Measurements from ENCODE around the gene KHK.

The KHK gene

DNA sequence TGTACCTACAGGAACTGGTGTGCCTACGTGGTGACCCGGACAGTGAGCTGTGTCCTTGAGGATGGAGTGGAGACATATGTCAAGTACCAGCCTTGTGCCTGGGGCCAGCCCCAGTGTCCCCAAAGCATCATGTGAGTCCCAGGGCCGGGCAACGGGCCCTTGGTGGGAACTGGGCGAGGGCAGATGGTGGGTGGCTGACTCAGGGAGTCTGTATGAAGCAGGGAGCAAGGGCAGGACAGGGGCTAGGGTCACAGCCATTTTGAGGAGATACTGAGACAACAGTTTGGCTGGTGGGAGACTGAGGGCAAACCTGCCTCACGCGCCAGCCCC is 6.5 kb upstream of the KHK start:
- Histone ChIP-seq H3K9me3 (ENCODE audit: control insufficient read depth, insufficient read depth, low read length) (no peaks in the 10 kb centered on the region), H4K20me1 (ENCODE audit: control insufficient read depth, insufficient read depth, low read depth, low read length) (no peaks in the 10 kb centered on the region), H3K4me1 (ENCODE audit: control insufficient read depth, low read length) (peaks cover 54% of the 10 kb centered on the region), H3K27ac (ENCODE audit: low read depth, low read length) (no peak overlapping the region), H3K27me3 (ENCODE audit: control insufficient read depth, low read length) (no peaks in the 10 kb centered on the region), H3K9me2 (replicated peaks; ENCODE audit: control insufficient read depth, low read length) (no peaks in the 10 kb centered on the region), H3K79me2 (ENCODE audit: control insufficient read depth, low read length) (no peaks in the 10 kb centered on the region), H3F3A (ENCODE audit: control insufficient read depth, insufficient read depth) (peaks cover 8% of the 10 kb centered on the region), H3K4me3 (ENCODE audit: low read length) (no peak overlapping the region), H3K36me3 (ENCODE audit: control insufficient read depth, low read length) (no peaks in the 10 kb centered on the region), H3K4me2 (ENCODE audit: low read length) (no peak overlapping the region)
- TF ChIP-seq EZH2phosphoT487 (IDR thresholded peaks at IDR 0.05; ENCODE audit: borderline replicate concordance, low read length): no peak

DNA sequence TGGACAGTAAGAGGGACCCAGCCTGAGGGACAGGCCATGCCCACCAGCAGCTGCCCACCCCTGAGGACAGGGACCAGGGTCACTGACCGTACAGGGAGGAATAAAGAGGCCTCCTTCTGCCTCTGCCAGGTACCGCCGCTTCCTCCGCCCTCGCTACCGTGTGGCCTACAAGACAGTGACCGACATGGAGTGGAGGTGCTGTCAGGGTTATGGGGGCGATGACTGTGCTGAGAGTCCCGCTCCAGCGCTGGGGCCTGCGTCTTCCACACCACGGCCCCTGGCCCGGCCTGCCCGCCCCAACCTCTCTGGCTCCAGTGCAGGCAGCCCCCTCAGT is 6.0 kb upstream of the KHK start:
- Histone ChIP-seq H3K4me2 (ENCODE audit: low read length) (peak overlapping the region; percentile 93), H3K9me3 (ENCODE audit: control insufficient read depth, insufficient read depth, low read length) (no peaks in the 10 kb centered on the region), H3F3A (ENCODE audit: control insufficient read depth, insufficient read depth) (peaks cover 8% of the 10 kb centered on the region), H3K27ac (ENCODE audit: low read depth, low read length) (no peak overlapping the region), H3K36me3 (ENCODE audit: control insufficient read depth, low read length) (no peaks in the 10 kb centered on the region), H3K9me2 (replicated peaks; ENCODE audit: control insufficient read depth, low read length) (no peaks in the 10 kb centered on the region), H3K79me2 (ENCODE audit: control insufficient read depth, low read length) (no peaks in the 10 kb centered on the region), H3K4me1 (ENCODE audit: control insufficient read depth, low read length) (peaks cover 53% of the 10 kb centered on the region), H3K27me3 (ENCODE audit: control insufficient read depth, low read length) (no peaks in the 10 kb centered on the region), H4K20me1 (ENCODE audit: control insufficient read depth, insufficient read depth, low read depth, low read length) (no peaks in the 10 kb centered on the region), H3K4me3 (ENCODE audit: low read length) (peak overlapping the region; percentile 15; the same call in 1 of the 2 replicates)
- TF ChIP-seq EZH2phosphoT487 (IDR thresholded peaks at IDR 0.05; ENCODE audit: borderline replicate concordance, low read length): no peak
- TF ChIP-seq, protein P1, sequence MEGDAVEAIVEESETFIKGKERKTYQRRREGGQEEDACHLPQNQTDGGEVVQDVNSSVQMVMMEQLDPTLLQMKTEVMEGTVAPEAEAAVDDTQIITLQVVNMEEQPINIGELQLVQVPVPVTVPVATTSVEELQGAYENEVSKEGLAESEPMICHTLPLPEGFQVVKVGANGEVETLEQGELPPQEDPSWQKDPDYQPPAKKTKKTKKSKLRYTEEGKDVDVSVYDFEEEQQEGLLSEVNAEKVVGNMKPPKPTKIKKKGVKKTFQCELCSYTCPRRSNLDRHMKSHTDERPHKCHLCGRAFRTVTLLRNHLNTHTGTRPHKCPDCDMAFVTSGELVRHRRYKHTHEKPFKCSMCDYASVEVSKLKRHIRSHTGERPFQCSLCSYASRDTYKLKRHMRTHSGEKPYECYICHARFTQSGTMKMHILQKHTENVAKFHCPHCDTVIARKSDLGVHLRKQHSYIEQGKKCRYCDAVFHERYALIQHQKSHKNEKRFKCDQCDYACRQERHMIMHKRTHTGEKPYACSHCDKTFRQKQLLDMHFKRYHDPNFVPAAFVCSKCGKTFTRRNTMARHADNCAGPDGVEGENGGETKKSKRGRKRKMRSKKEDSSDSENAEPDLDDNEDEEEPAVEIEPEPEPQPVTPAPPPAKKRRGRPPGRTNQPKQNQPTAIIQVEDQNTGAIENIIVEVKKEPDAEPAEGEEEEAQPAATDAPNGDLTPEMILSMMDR (IDR thresholded peaks at IDR 0.05; ENCODE audit: low read depth, low read length, poor library complexity, severe bottlenecking): no peak

DNA sequence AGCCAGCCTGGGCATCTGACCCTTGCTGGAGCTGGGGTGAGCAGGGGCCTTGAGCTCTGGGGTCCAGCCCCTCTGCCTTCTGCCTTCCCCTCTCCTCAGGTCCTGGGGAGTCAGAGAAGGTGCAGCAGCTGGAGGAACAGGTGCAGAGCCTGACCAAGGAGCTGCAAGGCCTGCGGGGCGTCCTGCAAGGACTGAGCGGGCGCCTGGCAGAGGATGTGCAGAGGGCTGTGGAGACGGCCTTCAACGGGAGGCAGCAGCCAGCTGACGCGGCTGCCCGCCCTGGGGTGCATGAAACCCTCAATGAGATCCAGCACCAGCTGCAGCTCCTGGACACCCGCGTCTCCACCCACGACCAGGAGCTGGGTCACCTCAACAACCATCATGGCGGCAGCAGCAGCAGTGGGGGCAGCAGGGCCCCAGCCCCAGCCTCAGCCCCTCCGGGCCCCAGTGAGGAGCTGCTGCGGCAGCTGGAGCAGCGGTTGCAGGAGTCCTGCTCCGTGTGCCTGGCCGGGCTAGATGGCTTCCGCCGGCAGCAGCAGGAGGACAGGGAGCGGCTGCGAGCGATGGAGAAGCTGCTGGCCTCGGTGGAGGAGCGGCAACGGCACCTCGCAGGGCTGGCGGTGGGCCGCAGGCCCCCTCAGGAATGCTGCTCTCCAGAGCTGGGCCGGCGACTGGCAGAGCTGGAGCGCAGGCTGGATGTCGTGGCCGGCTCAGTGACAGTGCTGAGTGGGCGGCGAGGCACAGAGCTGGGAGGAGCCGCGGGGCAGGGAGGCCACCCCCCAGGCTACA is 4.4 kb upstream of the KHK start:
- H3K27ac ChIP-seq (ENCODE audit: low read depth, low read length): peak overlapping the region; percentile 76

More for the DNA sequence above, 4.4 kb upstream of the KHK start:
- Histone ChIP-seq H3F3A (ENCODE audit: control insufficient read depth, insufficient read depth) (no peaks in the 10 kb centered on the region; the same call in 1 of the 2 replicates), H3K4me3 (ENCODE audit: low read length) (peak overlapping the region; percentile 70), H3K79me2 (ENCODE audit: control insufficient read depth, low read length) (no peaks in the 10 kb centered on the region), H3K9me2 (replicated peaks; ENCODE audit: control insufficient read depth, low read length) (no peaks in the 10 kb centered on the region), H3K4me2 (ENCODE audit: low read length) (peak overlapping the region; percentile 93), H4K20me1 (ENCODE audit: control insufficient read depth, insufficient read depth, low read depth, low read length) (no peaks in the 10 kb centered on the region), H3K4me1 (ENCODE audit: control insufficient read depth, low read length) (peaks cover 50% of the 10 kb centered on the region), H3K36me3 (ENCODE audit: control insufficient read depth, low read length) (no peaks in the 10 kb centered on the region), H3K27me3 (ENCODE audit: control insufficient read depth, low read length) (no peaks in the 10 kb centered on the region), H3K9me3 (ENCODE audit: control insufficient read depth, insufficient read depth, low read length) (no peaks in the 10 kb centered on the region)
- no peak for TF ChIP-seq EZH2phosphoT487 (IDR thresholded peaks at IDR 0.05; ENCODE audit: borderline replicate concordance, low read length)
- TF ChIP-seq, protein P1 (IDR thresholded peaks at IDR 0.05; ENCODE audit: low read depth, low read length, poor library complexity, severe bottlenecking): no peak

Measured in DOHH2 (cell line).